OCI-LY7 (cell line): Measurements from ENCODE around the gene CTNNBL1.

ENCODE experiments used
- EZH2phosphoT487 ChIP-seq: fragments of 200-600 bp; sonication (generic); IDR thresholded peaks from 2 replicates; pipeline ENCODE4 v1.6.1; 2018; ENCODE audit warnings: low read depth, borderline replicate concordance, mild to moderate bottlenecking, mixed run types, antibody characterized with exemption, low read length, moderate library complexity, mixed read lengths
- TF ChIP-seq, protein P1 (sequence below): fragments of 200-600 bp; sonication (generic); conservative IDR thresholded peaks from 2 replicates; pipeline ENCODE4 v1.5.1; 2014; ENCODE audit warnings: mild to moderate bottlenecking, antibody characterized with exemption, low read length, moderate library complexity, mixed read lengths

DNA sequence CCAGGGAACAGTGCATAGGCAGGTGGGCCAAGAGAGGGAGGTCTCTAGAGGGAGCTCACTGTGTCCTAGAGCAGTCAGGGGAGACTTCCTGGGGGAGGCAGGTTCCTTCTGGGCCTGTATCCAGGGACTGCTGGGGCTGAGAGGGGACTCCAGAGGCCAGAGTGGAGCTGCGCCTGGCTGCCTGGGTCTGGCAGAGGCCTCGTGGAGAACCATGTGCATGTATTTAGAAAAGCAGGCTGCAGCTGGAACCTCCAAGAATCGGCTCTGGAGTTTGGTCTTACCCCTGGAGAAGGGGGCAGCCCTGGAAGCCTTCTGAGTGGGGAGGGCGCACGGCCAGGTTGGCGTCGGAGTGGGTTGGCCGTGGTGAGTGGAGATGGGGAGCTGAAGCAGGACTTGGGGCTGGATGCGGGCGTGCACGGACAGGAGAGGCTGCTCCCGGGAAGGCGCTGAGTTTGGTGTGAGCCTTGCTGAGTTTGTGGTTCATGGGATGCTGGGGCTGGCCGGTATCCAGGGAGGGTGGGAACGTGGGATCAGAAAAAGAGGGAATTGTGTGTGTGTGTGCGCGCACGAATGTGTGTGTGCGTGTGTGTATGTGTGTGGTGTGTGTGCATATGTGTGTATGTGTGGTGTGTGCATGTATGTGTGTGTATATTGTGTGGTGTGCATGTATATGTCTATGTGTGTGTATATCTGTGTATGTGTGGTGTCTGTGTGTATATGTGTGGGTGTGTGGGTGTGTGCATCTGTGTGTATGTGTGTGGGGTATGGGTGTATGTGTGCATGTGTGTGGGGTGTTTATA, 219.9 kb downstream of the CTNNBL1 start:
- TF ChIP-seq, protein P1, sequence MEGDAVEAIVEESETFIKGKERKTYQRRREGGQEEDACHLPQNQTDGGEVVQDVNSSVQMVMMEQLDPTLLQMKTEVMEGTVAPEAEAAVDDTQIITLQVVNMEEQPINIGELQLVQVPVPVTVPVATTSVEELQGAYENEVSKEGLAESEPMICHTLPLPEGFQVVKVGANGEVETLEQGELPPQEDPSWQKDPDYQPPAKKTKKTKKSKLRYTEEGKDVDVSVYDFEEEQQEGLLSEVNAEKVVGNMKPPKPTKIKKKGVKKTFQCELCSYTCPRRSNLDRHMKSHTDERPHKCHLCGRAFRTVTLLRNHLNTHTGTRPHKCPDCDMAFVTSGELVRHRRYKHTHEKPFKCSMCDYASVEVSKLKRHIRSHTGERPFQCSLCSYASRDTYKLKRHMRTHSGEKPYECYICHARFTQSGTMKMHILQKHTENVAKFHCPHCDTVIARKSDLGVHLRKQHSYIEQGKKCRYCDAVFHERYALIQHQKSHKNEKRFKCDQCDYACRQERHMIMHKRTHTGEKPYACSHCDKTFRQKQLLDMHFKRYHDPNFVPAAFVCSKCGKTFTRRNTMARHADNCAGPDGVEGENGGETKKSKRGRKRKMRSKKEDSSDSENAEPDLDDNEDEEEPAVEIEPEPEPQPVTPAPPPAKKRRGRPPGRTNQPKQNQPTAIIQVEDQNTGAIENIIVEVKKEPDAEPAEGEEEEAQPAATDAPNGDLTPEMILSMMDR = no peak
- no peak for TF ChIP-seq EZH2phosphoT487
